Stimulated activated CD4-positive, alpha-beta T cell treated with anti-CD3 and anti-CD28 coated beads, TNF-alpha, amount 100 ng/mL, for 48 hours (primary cell): ENCODE results near the gene XPR1.

Experiments used
- DNase-seq, 3 donors: peaks; one replicate each; pipeline ENCODE4 v3.0.0-alpha.2; 2020; ENCODE audit warnings: low read depth in 3 of 3

XPR1 gene

GRCh38 chr1:180916771-180917170 lies 284.9 kb downstream of the XPR1 start:
- no peak for DNase-seq

DNA sequence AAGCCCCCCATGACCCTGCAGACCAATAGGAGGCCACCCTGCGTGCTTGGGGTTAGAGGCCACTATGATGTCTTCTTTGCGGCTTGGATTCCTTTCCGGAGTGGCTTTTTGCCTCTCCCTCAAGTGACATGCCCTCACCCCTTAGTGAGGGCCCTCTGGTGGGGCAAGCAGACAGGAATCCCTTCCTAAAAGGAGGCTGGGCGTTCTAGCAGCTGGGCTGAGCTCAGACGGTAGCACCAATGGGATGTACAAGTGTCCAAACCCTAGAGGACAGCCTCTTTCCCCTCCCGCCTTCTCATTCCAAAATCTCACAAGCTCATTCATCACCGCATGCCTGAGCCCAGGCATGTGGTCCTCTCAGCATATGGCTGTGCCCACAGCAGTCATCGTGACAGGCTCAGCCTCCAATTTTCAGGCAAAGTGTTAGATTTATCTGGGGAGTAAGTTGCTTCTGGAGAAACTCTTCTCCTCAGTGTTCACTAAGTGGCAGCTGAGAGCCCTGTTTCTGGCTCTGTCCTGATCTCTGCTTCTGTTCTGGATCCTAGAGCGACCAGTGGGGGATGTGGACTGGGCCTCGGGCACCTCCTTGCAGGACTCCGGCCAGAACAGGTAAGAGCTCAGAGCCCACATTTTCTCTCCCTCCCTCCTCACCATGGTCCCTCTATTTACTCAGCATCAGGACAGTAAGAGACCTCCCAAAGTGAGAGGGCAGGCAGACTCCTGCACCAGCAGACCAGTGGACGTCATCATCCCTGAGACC lies 285.7 kb downstream of the XPR1 start:
- DNase-seq: no peak

DNA sequence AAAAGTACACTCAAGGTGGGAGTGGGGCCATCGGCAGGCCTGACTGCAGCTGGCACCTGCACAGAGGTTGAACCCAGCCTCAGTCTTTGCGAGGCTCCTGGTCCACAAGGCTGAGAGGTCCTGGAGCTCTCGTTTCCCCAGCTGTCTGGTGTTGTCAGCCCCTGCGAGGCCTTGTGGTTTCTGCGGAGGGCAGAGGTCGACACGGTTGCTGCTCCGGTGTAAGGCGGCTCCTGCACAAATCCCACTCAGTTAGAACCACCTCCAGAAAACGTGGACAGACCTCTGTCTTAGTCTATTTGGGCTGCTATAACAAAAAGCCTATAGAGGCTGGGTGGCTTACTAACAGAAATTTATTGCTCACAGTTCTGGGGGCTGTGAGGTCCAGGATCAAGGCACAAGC lies 286.7 kb downstream of the XPR1 start:
- no peak for DNase-seq

DNA sequence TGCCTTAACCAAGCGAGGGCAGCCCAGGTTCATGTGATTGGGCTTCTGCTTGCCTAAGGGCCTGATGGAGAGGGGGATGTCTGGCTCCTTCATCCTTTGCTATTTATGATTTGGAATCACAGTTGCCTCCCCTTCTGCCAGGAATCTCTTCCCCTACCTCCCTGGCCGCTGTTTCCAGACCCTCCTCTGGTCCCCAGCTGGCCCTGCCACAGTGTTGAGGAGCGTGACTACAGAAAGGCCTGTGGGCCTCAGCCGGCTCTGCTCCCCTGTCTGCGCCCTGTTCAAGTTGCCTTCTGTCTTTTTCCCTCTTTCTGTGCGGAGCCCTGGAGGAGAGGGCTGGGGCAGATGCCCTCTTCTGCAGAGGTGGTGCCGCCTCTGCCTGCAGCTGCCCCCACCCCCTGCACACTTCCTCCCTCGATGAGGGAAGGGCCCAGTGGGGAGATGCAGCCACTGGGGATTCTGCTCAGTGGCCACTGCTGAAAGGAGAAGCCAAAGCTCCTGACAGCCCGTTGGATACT lies 287.4 kb downstream of the XPR1 start:
- no peak for DNase-seq

DNA sequence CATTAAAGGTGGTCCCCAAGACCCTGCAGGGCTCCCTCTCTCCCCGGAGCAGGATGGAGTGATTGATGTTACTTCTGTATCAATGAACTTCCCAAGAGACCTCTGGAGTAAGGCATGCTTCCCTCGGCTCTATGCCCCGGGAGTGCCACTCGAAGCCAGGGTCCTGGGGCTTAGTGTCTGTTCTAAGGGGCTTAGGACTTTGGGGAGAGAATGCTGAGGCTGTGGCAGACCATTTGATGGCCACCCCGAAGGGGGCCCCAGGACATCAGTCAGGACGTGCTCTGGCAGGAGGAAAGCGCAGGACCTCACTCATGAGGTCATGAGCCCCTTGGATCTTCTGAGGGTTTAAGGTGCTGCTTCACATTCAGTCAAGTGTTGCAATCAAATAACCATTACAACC lies 288.4 kb downstream of the XPR1 start:
- DNase-seq: no peak

DNA sequence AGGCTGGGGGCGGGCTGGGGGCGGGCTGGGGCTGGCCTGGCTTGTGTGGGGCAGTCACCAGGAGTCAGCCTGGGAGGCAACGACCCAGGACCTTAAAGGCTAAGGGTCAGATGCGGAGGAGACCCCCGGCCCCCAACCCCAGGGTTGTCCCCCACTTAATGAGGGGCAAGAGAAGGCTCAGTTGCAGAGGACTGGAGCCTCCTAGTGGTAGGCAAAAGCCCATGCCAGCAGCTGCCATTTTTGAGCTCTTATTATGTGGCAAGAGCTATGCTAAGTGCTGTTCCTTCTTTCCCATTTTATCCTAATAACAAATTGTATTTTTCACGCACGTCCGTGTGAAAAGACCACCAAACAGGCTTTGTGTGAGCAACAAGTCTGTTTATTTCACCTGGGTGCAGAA lies 288.9 kb downstream of the XPR1 start:
- DNase-seq: no peak

GRCh38 chr1:180921386-180921785 lies 289.6 kb downstream of the XPR1 start:
- DNase-seq: no peak

GRCh38 chr1:180921891-180922630 lies 290.2 kb downstream of the XPR1 start:
- DNase-seq: no peak

- DNase-seq: no peak
Measured at GRCh38 chr1:180922631-180923015, 290.8 kb downstream of the XPR1 start.

- no peak for DNase-seq
Measured at GRCh38 chr1:180923021-180923841, 291.4 kb downstream of the XPR1 start.

- no peak for DNase-seq
Measured at GRCh38 chr1:180923887-180924286, 292.1 kb downstream of the XPR1 start.

GRCh38 chr1:180924939-180925338 lies 293.1 kb downstream of the XPR1 start:
- no peak for DNase-seq

DNA sequence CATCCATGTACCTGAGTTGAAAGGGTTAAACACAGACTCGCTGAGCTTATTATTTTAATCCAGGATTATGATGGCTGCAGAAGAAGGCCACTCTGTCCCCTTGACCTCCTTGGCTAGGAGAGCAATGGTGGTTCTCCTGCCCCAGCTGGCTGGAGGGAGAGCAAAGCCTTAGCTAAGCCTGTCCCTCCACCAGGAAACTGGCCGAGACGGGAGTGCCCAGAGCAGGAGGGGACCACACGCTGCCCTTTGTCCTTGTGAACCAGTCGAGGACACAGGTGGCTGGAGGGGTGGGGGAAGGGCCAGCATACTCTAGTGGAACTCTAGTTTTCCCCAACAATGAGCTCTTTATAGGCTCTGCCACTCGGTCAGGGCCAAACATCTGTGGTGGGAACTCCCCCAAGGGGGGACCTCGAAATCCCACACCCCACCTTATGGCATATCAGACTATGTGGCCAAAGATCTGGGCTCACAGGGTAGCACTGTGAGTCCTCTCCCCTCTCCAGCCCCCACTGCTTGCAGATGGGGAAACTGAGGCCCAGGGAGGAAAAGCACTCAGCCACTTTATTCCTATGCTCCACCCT lies 293.7 kb downstream of the XPR1 start:
- no peak for DNase-seq

DNA sequence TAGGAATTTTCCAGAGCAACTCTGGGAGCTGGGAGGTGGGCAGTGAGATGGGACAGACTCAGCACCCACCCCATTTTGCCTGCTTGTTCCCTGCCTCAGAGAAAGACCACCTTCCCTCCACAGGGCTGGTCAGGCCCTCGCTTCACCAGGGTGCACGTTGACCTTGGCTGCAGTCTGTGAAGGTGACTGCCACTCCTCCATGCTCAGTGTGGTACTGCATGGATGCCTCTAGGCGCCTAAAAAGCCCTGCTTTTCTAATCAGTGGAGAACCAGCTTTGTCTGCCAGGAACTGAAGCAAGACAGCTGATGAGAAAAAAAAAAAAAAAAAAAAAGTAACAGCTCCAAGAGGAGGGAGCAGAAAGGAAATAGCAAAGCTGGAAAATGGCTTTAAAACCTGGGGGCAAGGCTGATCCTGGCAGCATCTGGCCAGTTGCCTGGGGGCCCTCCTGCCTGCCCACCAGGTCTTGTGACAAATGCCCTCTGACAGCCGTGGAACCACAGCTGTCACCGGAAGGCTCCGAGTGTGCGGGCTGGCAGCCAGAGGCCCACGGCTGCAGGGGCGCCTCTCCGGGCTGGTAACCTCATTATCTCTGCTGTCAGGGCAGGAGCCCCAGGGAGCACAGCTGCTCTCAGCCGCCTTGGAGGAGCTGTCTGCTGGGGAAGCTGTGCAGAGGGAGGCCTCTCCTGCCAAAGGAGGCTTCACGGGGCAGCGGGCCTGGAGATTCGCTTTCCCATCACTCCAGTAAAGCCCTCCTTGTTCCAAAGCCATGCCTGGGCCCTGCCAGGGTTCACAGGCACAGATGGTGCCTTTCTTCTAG lies 294.6 kb downstream of the XPR1 start:
- DNase-seq: no peak

GRCh38 chr1:180927348-180927747 lies 295.5 kb downstream of the XPR1 start:
- no peak for DNase-seq

- DNase-seq: no peak
Measured at GRCh38 chr1:180927841-180928240, 296.0 kb downstream of the XPR1 start.

DNA sequence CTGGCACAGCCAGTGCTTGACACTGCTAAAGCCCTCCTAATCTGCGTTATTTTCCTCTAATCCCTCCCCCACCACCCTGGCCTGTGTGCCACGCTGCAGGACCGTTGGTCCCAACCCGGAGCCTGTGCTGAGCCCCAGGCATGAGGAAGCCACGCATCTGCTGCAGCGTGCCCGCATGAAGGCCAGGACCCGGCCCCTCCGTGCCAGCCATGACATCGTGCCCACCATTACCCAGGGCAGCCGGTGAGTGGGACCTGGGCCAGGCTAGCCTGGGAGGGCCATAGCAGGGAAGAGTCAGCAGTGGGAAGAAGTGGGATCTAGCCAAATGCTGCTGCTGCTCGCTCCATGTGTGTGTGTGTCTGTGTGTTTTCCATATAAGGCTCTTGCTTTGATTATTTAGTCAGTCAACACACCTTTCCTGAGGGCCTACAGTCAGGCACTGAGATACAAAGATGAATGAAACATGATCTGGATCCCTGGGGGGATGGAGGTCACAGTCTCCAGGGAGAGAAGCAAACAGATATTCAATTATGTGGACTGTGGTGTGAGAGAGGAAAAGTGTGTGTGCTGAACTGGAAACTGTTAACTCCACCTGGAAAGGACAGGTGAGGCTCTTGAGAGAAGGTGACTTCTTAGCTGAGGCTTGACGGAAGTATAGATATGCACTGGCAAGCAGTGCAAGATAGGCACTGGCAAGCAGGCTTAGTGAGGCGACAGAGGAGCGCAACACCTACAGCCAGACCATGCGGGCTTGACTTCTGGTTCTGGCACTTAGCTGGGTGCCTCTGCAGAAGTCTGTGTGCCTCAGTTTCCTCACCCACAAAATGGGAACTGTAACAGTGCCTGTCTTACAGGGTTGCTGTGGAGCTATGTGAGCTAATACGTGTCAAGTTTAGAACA lies 296.8 kb downstream of the XPR1 start:
- DNase-seq: no peak

- DNase-seq: no peak
Measured at GRCh38 chr1:180929389-180929788, 297.6 kb downstream of the XPR1 start.

GRCh38 chr1:180930687-180931086 lies 298.9 kb downstream of the XPR1 start:
- DNase-seq: no peak

DNA sequence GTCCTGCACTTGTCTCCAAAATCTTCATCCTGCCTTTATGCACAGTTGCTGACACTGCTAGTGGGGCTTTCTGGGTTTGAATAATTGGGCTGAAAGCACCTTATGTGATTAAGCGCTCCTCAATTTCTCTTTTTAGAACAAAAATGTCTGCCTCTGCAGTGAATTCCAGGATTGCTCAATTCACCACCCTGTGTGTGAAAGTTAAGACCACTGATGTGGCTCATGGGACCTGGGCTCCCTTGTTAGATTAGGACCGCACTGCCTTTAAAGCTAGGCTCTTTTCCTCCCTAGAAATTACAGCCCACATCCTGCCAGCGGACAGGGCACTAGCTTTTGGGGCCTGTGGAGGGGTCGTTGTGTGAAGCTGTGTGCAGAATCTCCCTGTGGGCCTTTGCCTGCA lies 299.7 kb downstream of the XPR1 start:
- DNase-seq: no peak
